Stomach (tissue), 9 donors: ENCODE results near the gene TEX51. TPM values are rescaled to one million over a fixed set of nuclear protein-coding genes. Genes with fewer than 3 reads are reported as not detected.

Experiments
- DNase-seq, 2 donors: peaks; one replicate each; pipeline versions ENCODE4 v3.0.0 to v3.0.0-alpha.2; 2013 to 2019
- H3K27ac ChIP-seq, 5 donors: fragments of 200-600 bp in 4 of 5; sonication (generic) in 4 of 5; one replicate each; pipeline ENCODE4 v1.5.1; 2013 to 2019; ENCODE audit warnings: mild to moderate bottlenecking in 1 of 5, moderate library complexity in 1 of 5
- H3K27me3 ChIP-seq, 3 donors: fragments of 200-600 bp; sonication (generic); one replicate each; pipeline ENCODE4 v1.5.1; 2017 to 2019; ENCODE audit warnings: mixed run types in 1 of 3
- H3K36me3 ChIP-seq, 4 donors: fragments of 200-600 bp; sonication (generic); 1 replicate in 3 of 4; 2 replicates in 1 of 4; pipeline ENCODE4 v1.5.1; 2016 to 2019
- H3K4me1 ChIP-seq, 4 donors: fragments of 200-600 bp; sonication (generic); one replicate each; pipeline ENCODE4 v1.5.1; 2016 to 2019
- H3K4me3 ChIP-seq, 4 donors: fragments of 200-600 bp; sonication (generic) in 3 of 4; one replicate each; pipeline ENCODE4 v1.5.1; 2016 to 2019; ENCODE audit warnings: mild to moderate bottlenecking in 1 of 4
- H3K9me3 ChIP-seq, 4 donors: fragments of 200-600 bp; sonication (generic); one replicate each; pipeline ENCODE4 v1.5.1; 2016 to 2019
- CTCF ChIP-seq, 7 experiments: fragments of 450-650 bp in 4 of 7; fragments of 200-600 bp in 3 of 7; sonication (generic) in 3 of 7; IDR thresholded peaks; one replicate each; pipeline ENCODE4 v1.5.1; 2016 to 2019; ENCODE audit warnings: antibody characterized with exemption in 7 of 7, control low read depth in 2 of 7, mild to moderate bottlenecking in 1 of 7
- EP300 ChIP-seq: sonication (generic); formaldehyde crosslinking; IDR thresholded peaks from one replicate; pipeline ENCODE4 v1.6.1; 2017; ENCODE audit warnings: antibody characterized with exemption
- POLR2A ChIP-seq, 4 donors: fragments of 450-650 bp; IDR thresholded peaks; one replicate each; pipeline ENCODE4 v1.6.1; 2016; ENCODE audit warnings: antibody characterized with exemption in 4 of 4, control low read depth in 2 of 4, mild to moderate bottlenecking in 1 of 4, moderate library complexity in 1 of 4
- POLR2AphosphoS5 ChIP-seq, 3 donors: sonication (generic); formaldehyde crosslinking; IDR thresholded peaks; one replicate each; pipeline ENCODE4 v1.6.1; 2016; ENCODE audit warnings: antibody characterized with exemption in 3 of 3
- WGBS, 5 donors: extraction: QIAGEN DNeasy Blood & Tissue Kit in 3 of 5; methylation state at CpG; one replicate each; pipeline versions ENCODE4 v1.1.5 to v1.1.7; 2013 to 2018; 5-methylcytosine and 5-hydroxymethylcytosine counted together
- intact Hi-C: fragments of 100-400 bp; cut with DNase I; formaldehyde crosslinking; loops from one replicate; pipeline ENCODE4 v1.15.1; 2023; ENCODE audit warnings: low total_unique reads
- polyA plus RNA-seq, 3 donors: library from polyadenylated mRNA; stranded (reverse); fragments of 200-250 nt; gene quantifications; one replicate each; pipeline ENCODE4 v1.2.3, GENCODE V29; 2013
- total RNA-seq, 5 donors: library from RNA; depleted of rRNA; stranded (reverse); fragments of >200 nt; gene quantifications; one replicate each; pipeline versions ENCODE4 v1.1.0 to v1.2.3, GENCODE V29; 2014 to 2016
- donor health status: healthy with polysubstance abuse.
- donor health status: Bipolar disorder and iron deficiency.
- donor health status: healthy.

The TEX51 gene
- total and polyA plus RNA-seq, 8 donors: not detected

- DNase-seq: no peak
- Histone ChIP-seq H3K36me3 (no peaks in the 10 kb centered on the region), H3K9me3 (peaks cover 0 to 7% (median 0%) of the 10 kb centered on the region in 4 donors), H3K4me1 (no peaks in the 10 kb centered on the region), H3K4me3 (no peak overlapping the region), H3K27ac (no peak overlapping the region), H3K27me3 (peaks cover 0 to 12% (median 0%) of the 10 kb centered on the region in 3 donors)
- WGBS, 5 donors: 67 to 73% (median 71%) methylated on average over 4 of the region's 4 CpGs
- TF ChIP-seq CTCF (IDR thresholded peaks at IDR 0.05) (no peak), POLR2A (IDR thresholded peaks at IDR 0.05) (no peak), POLR2AphosphoS5 (IDR thresholded peaks at IDR 0.05) (no peak)
- intact Hi-C loops: no loop called here
Measured at GRCh38 chr2:126932529-126932928, 33.8 kb downstream of the TEX51 start.

- DNase-seq: no peak
- Histone ChIP-seq H3K4me3 (no peak overlapping the region), H3K36me3 (no peaks in the 10 kb centered on the region), H3K9me3 (peaks cover 0 to 7% (median 0%) of the 10 kb centered on the region in 4 donors), H3K4me1 (no peaks in the 10 kb centered on the region), H3K27ac (no peak overlapping the region), H3K27me3 (peaks cover 0 to 12% (median 0%) of the 10 kb centered on the region in 3 donors)
- WGBS, 5 donors: 57 to 71% (median 66%) methylated on average over 14 of the region's 14 CpGs
- TF ChIP-seq POLR2AphosphoS5 (IDR thresholded peaks at IDR 0.05): no peak
- TF ChIP-seq EP300: no peak
- TF ChIP-seq POLR2A (IDR thresholded peaks at IDR 0.05): no peak
- TF ChIP-seq CTCF (IDR thresholded peaks at IDR 0.05): no peak
- intact Hi-C loops: no loop called here
Measured at GRCh38 chr2:126932966-126933710, 34.4 kb downstream of the TEX51 start.

GRCh38 chr2:126933711-126934091 lies 35.0 kb downstream of the TEX51 start:
- intact Hi-C loops: no loop called here
- Histone ChIP-seq H3K4me1 (no peaks in the 10 kb centered on the region), H3K27me3 (peaks cover 0 to 12% (median 0%) of the 10 kb centered on the region in 3 donors), H3K36me3 (no peaks in the 10 kb centered on the region), H3K9me3 (peaks cover 0 to 7% (median 0%) of the 10 kb centered on the region in 4 donors), H3K27ac (no peak overlapping the region), H3K4me3 (no peak overlapping the region)
- TF ChIP-seq CTCF (IDR thresholded peaks at IDR 0.05) (no peak), EP300 (no peak), POLR2AphosphoS5 (IDR thresholded peaks at IDR 0.05) (no peak), POLR2A (IDR thresholded peaks at IDR 0.05) (no peak)
- WGBS, 5 donors: 48 to 78% (median 73%) methylated on average over 4 of the region's 4 CpGs
- DNase-seq: no peak

- no peak for TF ChIP-seq CTCF (IDR thresholded peaks at IDR 0.05)
- no peak for TF ChIP-seq EP300
- TF ChIP-seq POLR2AphosphoS5 (IDR thresholded peaks at IDR 0.05): no peak
- no peak for TF ChIP-seq POLR2A (IDR thresholded peaks at IDR 0.05)
- Histone ChIP-seq H3K36me3 (no peaks in the 10 kb centered on the region), H3K27me3 (peaks cover 0 to 16% (median 0%) of the 10 kb centered on the region in 3 donors), H3K9me3 (peaks cover 0 to 7% (median 0%) of the 10 kb centered on the region in 4 donors), H3K4me1 (no peaks in the 10 kb centered on the region), H3K27ac (no peak overlapping the region), H3K4me3 (no peak overlapping the region)
- no peak for DNase-seq
- WGBS, 5 donors: 35 to 60% (median 37%) methylated on average over 6 of the region's 6 CpGs
- intact Hi-C loops: no loop called here
Measured at GRCh38 chr2:126934809-126935208, 36.1 kb downstream of the TEX51 start.
